GM21619 (cell line): Measurements from ENCODE around the gene GRHL3.

Experiments
- ATAC-seq: cut with Tn5 transposase; IDR thresholded peaks from one replicate; pipeline ENCODE4 v1.9.1; 2021; ENCODE audit not compliant: unreplicated experiment

Gene GRHL3

GRCh38 chr1:24292887-24293286 lies 26.3 kb upstream of the GRHL3 start:
- ATAC-seq, result no peak

GRCh38 chr1:24293392-24294227 lies 25.5 kb upstream of the GRHL3 start:
- ATAC-seq, result no peak

GRCh38 chr1:24294228-24294672 lies 24.9 kb upstream of the GRHL3 start:
- ATAC-seq, result no peak

- no peak for ATAC-seq
Observed at GRCh38 chr1:24294716-24295371, 24.3 kb upstream of the GRHL3 start.

GRCh38 chr1:24295535-24295934 lies 23.6 kb upstream of the GRHL3 start:
- ATAC-seq, result no peak

GRCh38 chr1:24297187-24297851 lies 21.8 kb upstream of the GRHL3 start:
- no peak for ATAC-seq

GRCh38 chr1:24297852-24298232 lies 21.3 kb upstream of the GRHL3 start:
- no peak for ATAC-seq

GRCh38 chr1:24298606-24299005 lies 20.6 kb upstream of the GRHL3 start:
- ATAC-seq, result no peak

- ATAC-seq, result no peak
Observed at GRCh38 chr1:24299901-24300300, 19.3 kb upstream of the GRHL3 start.

GRCh38 chr1:24300971-24301784 lies 18.0 kb upstream of the GRHL3 start:
- no peak for ATAC-seq

GRCh38 chr1:24301785-24302175 lies 17.4 kb upstream of the GRHL3 start:
- ATAC-seq, result no peak

GRCh38 chr1:24302209-24302611 lies 16.9 kb upstream of the GRHL3 start:
- no peak for ATAC-seq

GRCh38 chr1:24303600-24303999 lies 15.6 kb upstream of the GRHL3 start:
- ATAC-seq, result no peak

- no peak for ATAC-seq
Observed at GRCh38 chr1:24304763-24305162, 14.4 kb upstream of the GRHL3 start.

GRCh38 chr1:24308365-24309015 lies 10.7 kb upstream of the GRHL3 start:
- no peak for ATAC-seq

- ATAC-seq, result no peak
Observed at GRCh38 chr1:24309762-24310485, 9.2 kb upstream of the GRHL3 start.

- no peak for ATAC-seq
Observed at GRCh38 chr1:24311234-24311633, 7.9 kb upstream of the GRHL3 start.

- no peak for ATAC-seq
Observed at GRCh38 chr1:24311741-24312140, 7.4 kb upstream of the GRHL3 start.

- ATAC-seq, result no peak
Observed at GRCh38 chr1:24315391-24315790, 3.8 kb upstream of the GRHL3 start.

GRCh38 chr1:24316645-24317044 lies 2.5 kb upstream of the GRHL3 start:
- ATAC-seq, result no peak
